Measurements from ENCODE around the gene NUP188.

- TF ChIP-seq CTCF (IDR thresholded peaks at IDR 0.05; ENCODE audit: poor library complexity), result no peak
- TF ChIP-seq EZH2 (IDR thresholded peaks at IDR 0.05; ENCODE audit: borderline replicate concordance), result no peak
Observed at GRCh38 chr9:129011761-129012181, 64.3 kb downstream of the NUP188 start.

All from hepatocyte (in vitro differentiated cells).